Uterus (tissue), 4 donors: ENCODE results near the gene INPP5F. TPM values are rescaled to one million over a fixed set of nuclear protein-coding genes. Genes with fewer than 3 reads are reported as not detected.

Source experiments
- DNase-seq, 2 donors: peaks; one replicate each; pipeline ENCODE4 v3.0.0-alpha.2; 2019 to 2020
- H3K27ac ChIP-seq, 2 donors: fragments of 200-600 bp; sonication (generic); 1 replicate in 1 of 2; 2 replicates in 1 of 2; pipeline ENCODE4 v1.5.1; 2016 to 2018
- H3K27me3 ChIP-seq, 2 donors: fragments of 200-600 bp; sonication (generic); one replicate each; pipeline ENCODE4 v1.5.1; 2018 to 2019; ENCODE audit warnings: control low read depth in 1 of 2
- H3K36me3 ChIP-seq, 2 donors: fragments of 200-600 bp; sonication (generic); one replicate each; pipeline ENCODE4 v1.5.1; 2019; ENCODE audit warnings: control low read depth in 1 of 2
- H3K4me1 ChIP-seq, 2 donors: fragments of 200-600 bp; sonication (generic); one replicate each; pipeline ENCODE4 v1.5.1; 2018 to 2019; ENCODE audit warnings: control low read depth in 1 of 2
- H3K4me3 ChIP-seq, 2 donors: fragments of 200-600 bp; sonication (generic); 1 replicate in 1 of 2; 2 replicates in 1 of 2; pipeline ENCODE4 v1.5.1; 2018 to 2019; ENCODE audit warnings: mild to moderate bottlenecking in 1 of 2
- H3K9me3 ChIP-seq, 2 donors: fragments of 200-600 bp; sonication (generic); one replicate each; pipeline ENCODE4 v1.5.1; 2019; ENCODE audit warnings: control low read depth in 1 of 2
- CTCF ChIP-seq, 4 experiments: fragments of 200-600 bp in 2 of 4; fragments of 450-650 bp in 2 of 4; sonication (generic) in 2 of 4; IDR thresholded peaks; one replicate each; pipeline ENCODE4 v1.5.1; 2016 to 2019; ENCODE audit warnings: antibody characterized with exemption in 4 of 4, mild to moderate bottlenecking in 2 of 4, moderate library complexity in 1 of 4
- POLR2A ChIP-seq, 2 donors: fragments of 450-650 bp; IDR thresholded peaks; one replicate each; pipeline ENCODE4 v1.6.1; 2016; ENCODE audit warnings: antibody characterized with exemption in 2 of 2, mild to moderate bottlenecking in 1 of 2, moderate library complexity in 1 of 2
- intact Hi-C: fragments of 100-400 bp; cut with DNase I; formaldehyde crosslinking; loops from one replicate; pipeline ENCODE4 v1.15.1; 2023; ENCODE audit warnings: low total_unique reads
- total RNA-seq, 4 donors: library from RNA; depleted of rRNA in 3 of 4; stranded (reverse); fragments of >200 nt in 3 of 4; gene quantifications; one replicate each; pipeline versions ENCODE4 v1.1.0 to v1.2.4, GENCODE V29; 2014 to 2023
- donor health status: DM: yes; HTN: yes; CAD: no.

INPP5F gene, protein sequence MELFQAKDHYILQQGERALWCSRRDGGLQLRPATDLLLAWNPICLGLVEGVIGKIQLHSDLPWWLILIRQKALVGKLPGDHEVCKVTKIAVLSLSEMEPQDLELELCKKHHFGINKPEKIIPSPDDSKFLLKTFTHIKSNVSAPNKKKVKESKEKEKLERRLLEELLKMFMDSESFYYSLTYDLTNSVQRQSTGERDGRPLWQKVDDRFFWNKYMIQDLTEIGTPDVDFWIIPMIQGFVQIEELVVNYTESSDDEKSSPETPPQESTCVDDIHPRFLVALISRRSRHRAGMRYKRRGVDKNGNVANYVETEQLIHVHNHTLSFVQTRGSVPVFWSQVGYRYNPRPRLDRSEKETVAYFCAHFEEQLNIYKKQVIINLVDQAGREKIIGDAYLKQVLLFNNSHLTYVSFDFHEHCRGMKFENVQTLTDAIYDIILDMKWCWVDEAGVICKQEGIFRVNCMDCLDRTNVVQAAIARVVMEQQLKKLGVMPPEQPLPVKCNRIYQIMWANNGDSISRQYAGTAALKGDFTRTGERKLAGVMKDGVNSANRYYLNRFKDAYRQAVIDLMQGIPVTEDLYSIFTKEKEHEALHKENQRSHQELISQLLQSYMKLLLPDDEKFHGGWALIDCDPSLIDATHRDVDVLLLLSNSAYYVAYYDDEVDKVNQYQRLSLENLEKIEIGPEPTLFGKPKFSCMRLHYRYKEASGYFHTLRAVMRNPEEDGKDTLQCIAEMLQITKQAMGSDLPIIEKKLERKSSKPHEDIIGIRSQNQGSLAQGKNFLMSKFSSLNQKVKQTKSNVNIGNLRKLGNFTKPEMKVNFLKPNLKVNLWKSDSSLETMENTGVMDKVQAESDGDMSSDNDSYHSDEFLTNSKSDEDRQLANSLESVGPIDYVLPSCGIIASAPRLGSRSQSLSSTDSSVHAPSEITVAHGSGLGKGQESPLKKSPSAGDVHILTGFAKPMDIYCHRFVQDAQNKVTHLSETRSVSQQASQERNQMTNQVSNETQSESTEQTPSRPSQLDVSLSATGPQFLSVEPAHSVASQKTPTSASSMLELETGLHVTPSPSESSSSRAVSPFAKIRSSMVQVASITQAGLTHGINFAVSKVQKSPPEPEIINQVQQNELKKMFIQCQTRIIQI
- total RNA-seq = 10 to 100 TPM; 14.3 to 67.3 (median 27.8) TPM

- H3K27ac ChIP-seq = peak within 1 kb of the TSS; percentile 94 to 96
- peak within 1 kb of the TSS; percentile 73 to 98 for H3K4me3 ChIP-seq
- peaks cover 0 to 5% of the 10 kb centered on the region in 2 donors for H3K4me1 ChIP-seq
- H3K36me3 ChIP-seq = no peaks in the 10 kb centered on the region
- intact Hi-C loops = no loop called here
- no peaks in the 10 kb centered on the region for H3K27me3 ChIP-seq
- peak; percentile 8 to 53 (median 42) for TF ChIP-seq CTCF (IDR thresholded peaks at IDR 0.05)
- TF ChIP-seq POLR2A (IDR thresholded peaks at IDR 0.05) = peak in 1 of 2 donors; percentile 71
- H3K9me3 ChIP-seq = no peaks in the 10 kb centered on the region
- peak; percentile 99 for DNase-seq
Observed at GRCh38 chr10:119725828-119726675, at the start of gene INPP5F. Gene INPP5F (plus strand): TSS chr10:119726050. CDS start chr10:119726263, 213 bp downstream.

GRCh38 chr10:119677126-119677525, 48.7 kb upstream of the INPP5F start:
- H3K9me3 ChIP-seq = no peaks in the 10 kb centered on the region
- H3K36me3 ChIP-seq = no peaks in the 10 kb centered on the region
- intact Hi-C loops = no loop called here
- no peaks in the 10 kb centered on the region for H3K4me1 ChIP-seq
- H3K4me3 ChIP-seq = no peak overlapping the region
- H3K27me3 ChIP-seq = no peaks in the 10 kb centered on the region
- no peak for DNase-seq
- TF ChIP-seq POLR2A (IDR thresholded peaks at IDR 0.05) (no peak), CTCF (IDR thresholded peaks at IDR 0.05) (no peak)
- H3K27ac ChIP-seq = peak overlapping the region in 1 of 2 donors; percentile 87

DNA sequence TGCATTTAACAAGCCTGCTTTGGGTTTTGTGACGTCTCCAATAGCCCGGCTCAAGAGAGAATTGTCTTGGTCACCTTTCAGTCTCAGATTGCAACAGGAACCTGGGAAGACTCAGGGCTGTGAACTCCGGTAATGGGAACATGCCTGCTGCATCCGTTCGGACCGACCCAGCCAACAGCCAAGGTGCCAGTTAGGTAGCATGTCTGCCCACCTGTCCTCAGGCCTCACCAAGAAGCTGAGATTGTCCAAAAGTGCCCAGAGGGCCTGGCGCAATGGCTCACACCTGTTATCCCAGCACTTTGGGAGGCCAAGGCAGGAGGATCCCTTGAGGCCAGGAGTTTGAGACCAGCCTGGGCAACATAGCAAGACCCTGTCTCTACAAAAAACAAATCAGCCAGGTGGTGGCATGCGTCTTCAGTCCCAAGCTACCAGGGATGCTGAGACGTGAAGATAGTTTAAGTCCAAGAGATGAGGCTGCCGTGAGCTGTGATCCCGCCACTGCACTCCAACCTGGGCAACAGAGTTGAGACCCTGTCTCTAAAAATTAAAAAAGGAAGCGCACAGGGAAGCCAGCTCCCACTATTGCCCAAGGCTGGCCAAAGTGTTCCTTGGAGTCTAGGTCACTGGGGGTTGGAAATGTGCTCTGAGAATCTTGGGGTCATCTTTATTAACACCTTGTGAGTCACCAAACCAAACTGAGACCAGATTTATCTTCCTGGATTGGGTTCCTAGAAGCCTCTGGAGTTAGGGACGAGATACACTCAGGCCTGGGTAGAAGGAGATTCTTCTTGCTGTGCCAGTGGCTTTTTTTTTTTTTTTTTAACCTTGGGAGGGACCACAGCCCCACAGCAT, 47.7 kb upstream of the INPP5F start:
- no peaks in the 10 kb centered on the region for H3K9me3 ChIP-seq
- H3K36me3 ChIP-seq = no peaks in the 10 kb centered on the region
- no peaks in the 10 kb centered on the region for H3K4me1 ChIP-seq
- no peaks in the 10 kb centered on the region for H3K27me3 ChIP-seq
- no peak overlapping the region for H3K4me3 ChIP-seq
- intact Hi-C loops = no loop called here
- no peak for DNase-seq
- peak overlapping the region; percentile 71 to 87 for H3K27ac ChIP-seq
- no peak for TF ChIP-seq CTCF (IDR thresholded peaks at IDR 0.05)
- no peak for TF ChIP-seq POLR2A (IDR thresholded peaks at IDR 0.05)

- H3K9me3 ChIP-seq = no peaks in the 10 kb centered on the region
- no peaks in the 10 kb centered on the region for H3K4me1 ChIP-seq
- TF ChIP-seq CTCF (IDR thresholded peaks at IDR 0.05) (no peak), POLR2A (IDR thresholded peaks at IDR 0.05) (no peak)
- no peaks in the 10 kb centered on the region for H3K27me3 ChIP-seq
- no peak overlapping the region for H3K4me3 ChIP-seq
- H3K27ac ChIP-seq = peak overlapping the region; percentile 59 to 68
- no peaks in the 10 kb centered on the region for H3K36me3 ChIP-seq
- intact Hi-C loops = no loop called here
- no peak for DNase-seq
Observed at GRCh38 chr10:119679480-119679829, 46.4 kb upstream of the INPP5F start.
